H9 (cell line): ENCODE measurements around the gene MRTFA. TPM values are rescaled to one million over a fixed set of nuclear protein-coding genes. Genes with fewer than 3 reads are reported as not detected.

Experiments
- DNase-seq: peaks from one replicate; pipeline ENCODE4 v3.0.0-alpha.2; 2017
- H2AFZ ChIP-seq: one replicate; pipeline ENCODE4 v1.6.1; 2013; ENCODE audit warnings: mild to moderate bottlenecking, low read length, control low read depth, moderate library complexity
- H2AK5ac ChIP-seq: 2 replicates; pipeline ENCODE4 v1.6.1; 2013; ENCODE audit warnings: low read length, control low read depth, mixed read lengths; ENCODE audit not compliant: insufficient read length
- H2BK120ac ChIP-seq: one replicate; pipeline ENCODE4 v1.6.1; 2013; ENCODE audit warnings: low read depth, mild to moderate bottlenecking, low read length, control low read depth, inconsistent platforms; ENCODE audit not compliant: poor library complexity, severe bottlenecking
- H2BK12ac ChIP-seq: 2 replicates; pipeline ENCODE4 v1.6.1; 2013; ENCODE audit warnings: low read length, control low read depth, mixed read lengths, low read depth; ENCODE audit not compliant: insufficient read length
- H2BK15ac ChIP-seq: 2 replicates; pipeline ENCODE4 v1.6.1; 2013; ENCODE audit warnings: low read depth, low read length, control low read depth
- H2BK20ac ChIP-seq: one replicate; pipeline ENCODE4 v1.6.1; 2013; ENCODE audit warnings: low read depth, mild to moderate bottlenecking, low read length, control low read depth, inconsistent platforms; ENCODE audit not compliant: poor library complexity, severe bottlenecking
- H2BK5ac ChIP-seq: 2 replicates; pipeline ENCODE4 v1.6.1; 2013; ENCODE audit warnings: low read length, control low read depth, mixed read lengths; ENCODE audit not compliant: insufficient read length
- H3K14ac ChIP-seq: 2 replicates; pipeline ENCODE4 v1.6.1; 2013; ENCODE audit warnings: low read length, control low read depth; ENCODE audit not compliant: insufficient read depth
- H3K18ac ChIP-seq: 2 replicates; pipeline ENCODE4 v1.6.1; 2013; ENCODE audit warnings: low read depth, mild to moderate bottlenecking, mixed read lengths, low read length, control low read depth; ENCODE audit not compliant: insufficient read length
- H3K23ac ChIP-seq: 2 replicates; pipeline ENCODE4 v1.6.1; 2013; ENCODE audit warnings: low read length, control low read depth, mixed read lengths, low read depth; ENCODE audit not compliant: insufficient read length
- H3K23me2 ChIP-seq: 2 replicates; pipeline ENCODE4 v1.6.1; 2013; ENCODE audit warnings: low read depth, mild to moderate bottlenecking, mixed read lengths, low read length, control low read depth; ENCODE audit not compliant: insufficient read length, poor library complexity, severe bottlenecking
- H3K27ac ChIP-seq: 2 replicates; pipeline ENCODE4 v1.5.1; 2013; ENCODE audit warnings: low read length, control low read depth, mixed read lengths, low read depth; ENCODE audit not compliant: insufficient read length
- H3K27me3 ChIP-seq: 2 replicates; pipeline ENCODE4 v1.6.1; 2013; ENCODE audit warnings: low read length, control low read depth, inconsistent platforms; ENCODE audit not compliant: insufficient read depth
- H3K4ac ChIP-seq: 2 replicates; pipeline ENCODE4 v1.6.1; 2013; ENCODE audit warnings: low read depth, mild to moderate bottlenecking, control low read depth, inconsistent platforms, low read length, moderate library complexity
- H3K4me1 ChIP-seq: 2 replicates; pipeline ENCODE4 v1.6.1; 2013; ENCODE audit warnings: low read length, control low read depth, inconsistent platforms; ENCODE audit not compliant: insufficient read depth
- H3K4me2 ChIP-seq: 2 replicates; pipeline ENCODE4 v1.6.1; 2013; ENCODE audit warnings: low read length, control low read depth, mixed read lengths; ENCODE audit not compliant: insufficient read length, insufficient read depth
- H3K56ac ChIP-seq: 2 replicates; pipeline ENCODE4 v1.6.1; 2013; ENCODE audit warnings: low read depth, mild to moderate bottlenecking, mixed read lengths, low read length, control low read depth; ENCODE audit not compliant: insufficient read length
- H3K79me1 ChIP-seq: 2 replicates; pipeline ENCODE4 v1.6.1; 2013; ENCODE audit warnings: low read depth, mild to moderate bottlenecking, moderate library complexity, low read length, control low read depth, inconsistent platforms; ENCODE audit not compliant: insufficient read depth, poor library complexity, severe bottlenecking
- H3K79me2 ChIP-seq: 2 replicates; pipeline ENCODE4 v1.6.1; 2013; ENCODE audit warnings: low read length, control low read depth, inconsistent platforms; ENCODE audit not compliant: insufficient read depth
- H3K9ac ChIP-seq: 2 replicates; pipeline ENCODE4 v1.6.1; 2013; ENCODE audit warnings: low read length, control low read depth, mixed read lengths; ENCODE audit not compliant: insufficient read length; ENCODE audit errors: extremely low read depth
- H3K9me3 ChIP-seq: one replicate; pipeline ENCODE4 v1.6.1; 2013; ENCODE audit warnings: low read depth, low read length, inconsistent platforms; ENCODE audit not compliant: control insufficient read depth
- H3T11ph ChIP-seq: one replicate; pipeline ENCODE4 v1.6.1; 2013; ENCODE audit warnings: mild to moderate bottlenecking, low read length, control low read depth, inconsistent platforms
- H4K20me1 ChIP-seq: one replicate; pipeline ENCODE4 v1.6.1; 2013; ENCODE audit not compliant: control insufficient read depth, insufficient read length, insufficient read depth
- H4K5ac ChIP-seq: 2 replicates; pipeline ENCODE4 v1.6.1; 2013; ENCODE audit warnings: low read depth, mild to moderate bottlenecking, mixed read lengths, low read length, control low read depth; ENCODE audit not compliant: insufficient read length
- H4K8ac ChIP-seq: replicated peaks from 2 replicates; pipeline ENCODE4 v1.6.1; 2013; ENCODE audit warnings: low read length, control low read depth, mixed read lengths, low read depth; ENCODE audit not compliant: insufficient read length
- H4K91ac ChIP-seq: 2 replicates; pipeline ENCODE4 v1.6.1; 2013; ENCODE audit warnings: low read depth, mild to moderate bottlenecking, moderate library complexity, mixed read lengths, low read length, control low read depth; ENCODE audit not compliant: insufficient read length
- H3K27ac Mint-ChIP-seq, 3 experiments: 2 replicates in 2 of 3; 3 replicates in 1 of 3; pipeline ENCODE4 v1.8.0; 2020 to 2021; ENCODE audit warnings: mixed read lengths in 3 of 3, mild to moderate bottlenecking in 1 of 3, moderate library complexity in 1 of 3
- H3K27me3 Mint-ChIP-seq: 2 replicates; pipeline ENCODE4 v1.8.0; 2021; ENCODE audit warnings: low read depth, mild to moderate bottlenecking, moderate library complexity, mixed read lengths
- H3K36me3 Mint-ChIP-seq, 3 experiments: 2 replicates in 2 of 3; 3 replicates in 1 of 3; pipeline ENCODE4 v1.8.0; 2020 to 2021; ENCODE audit warnings: low read depth in 3 of 3, mixed read lengths in 3 of 3; ENCODE audit not compliant: insufficient read depth in 1 of 3
- H3K4me1 Mint-ChIP-seq, 2 experiments: 2 replicates each; pipeline ENCODE4 v1.8.0; 2020; ENCODE audit warnings: mixed read lengths in 2 of 2
- H3K4me3 Mint-ChIP-seq, 2 experiments: 2 replicates in 1 of 2; 3 replicates in 1 of 2; pipeline ENCODE4 v1.8.0; 2020 to 2021; ENCODE audit warnings: mild to moderate bottlenecking in 2 of 2, mixed read lengths in 2 of 2, moderate library complexity in 1 of 2
- H3K9me3 Mint-ChIP-seq, 2 experiments: 2 replicates in 1 of 2; 3 replicates in 1 of 2; pipeline ENCODE4 v1.8.0; 2020; ENCODE audit warnings: mild to moderate bottlenecking in 2 of 2, mixed read lengths in 2 of 2, moderate library complexity in 1 of 2
- CTCF ChIP-seq: fragments of 200-600 bp; sonication (generic); conservative IDR thresholded peaks from 3 replicates; pipeline ENCODE4 v1.8.0; 2021; ENCODE audit warnings: antibody characterized with exemption, mild to moderate bottlenecking
- WGBS: extraction: QIAGEN DNeasy Blood & Tissue Kit; methylation state at CpG from one replicate; pipeline ENCODE4 v1.1.7; 2013; ENCODE audit warnings: missing lambda C conversion rate, low lambda C conversion rate, mixed read lengths; ENCODE audit not compliant: insufficient read length; ENCODE audit errors: extremely low coverage; 5-methylcytosine and 5-hydroxymethylcytosine counted together
- total RNA-seq: library from RNA; stranded (reverse); gene quantifications from 2 replicates; pipeline ENCODE4 v1.2.1, GENCODE V29; 2021

MRTFA gene
- total RNA-seq, 1 experiment from 2014 or later: 38.1 TPM

- Mint-ChIP-seq H3K4me3 (no peak overlapping the region; a peak in 1 of 5 replicates), H3K27me3 (no peaks in the 10 kb centered on the region), H3K27ac (peak overlapping the region; percentile 26 to 92 (median 73); a peak in 5 of 7 replicates), H3K36me3 (peaks cover 12 to 49% (median 47%) of the 10 kb centered on the region in 3 experiments; a peak in 6 of 7 replicates), H3K4me1 (peaks cover 14 to 15% of the 10 kb centered on the region in 2 experiments), H3K9me3 (no peaks in the 10 kb centered on the region)
- Histone ChIP-seq H3K14ac (no peak overlapping the region), H3K23me2 (no peaks in the 10 kb centered on the region), H4K91ac (no peak overlapping the region), H2BK120ac (no peak overlapping the region), H4K20me1 (no peaks in the 10 kb centered on the region), H2BK12ac (no peak overlapping the region), H3T11ph (no peak overlapping the region), H2BK5ac (no peak overlapping the region), H3K4ac (no peak overlapping the region), H3K23ac (no peak overlapping the region), H3K56ac (no peak overlapping the region), H2BK20ac (no peak overlapping the region), H2BK15ac (no peak overlapping the region), H3K4me2 (no peak overlapping the region), H3K79me2 (no peaks in the 10 kb centered on the region), H3K9ac (no peak overlapping the region), H3K27me3 (no peaks in the 10 kb centered on the region), H3K4me1 (no peaks in the 10 kb centered on the region), H3K27ac (no peak overlapping the region), H3K79me1 (no peaks in the 10 kb centered on the region), H2AK5ac (no peak overlapping the region), H3K9me3 (no peaks in the 10 kb centered on the region), H3K18ac (no peak overlapping the region), H2AFZ (no peak overlapping the region), H4K5ac (no peak overlapping the region), H4K8ac (no peak overlapping the region)
- DNase-seq: no peak
- no CpG with 5 or more reads among the region's 9 CpGs for WGBS
- TF ChIP-seq CTCF: no peak
Observed at GRCh38 chr22:40426594-40427333, 209.8 kb downstream of the MRTFA start.
